ENCODE measurements around the gene VRK3. TPM values are rescaled to one million over a fixed set of nuclear protein-coding genes. Genes with fewer than 3 reads are reported as not detected.

Gene VRK3
- total RNA-seq, 2 donors from 2014 or later, result 50.0 to 77.7 TPM

DNA sequence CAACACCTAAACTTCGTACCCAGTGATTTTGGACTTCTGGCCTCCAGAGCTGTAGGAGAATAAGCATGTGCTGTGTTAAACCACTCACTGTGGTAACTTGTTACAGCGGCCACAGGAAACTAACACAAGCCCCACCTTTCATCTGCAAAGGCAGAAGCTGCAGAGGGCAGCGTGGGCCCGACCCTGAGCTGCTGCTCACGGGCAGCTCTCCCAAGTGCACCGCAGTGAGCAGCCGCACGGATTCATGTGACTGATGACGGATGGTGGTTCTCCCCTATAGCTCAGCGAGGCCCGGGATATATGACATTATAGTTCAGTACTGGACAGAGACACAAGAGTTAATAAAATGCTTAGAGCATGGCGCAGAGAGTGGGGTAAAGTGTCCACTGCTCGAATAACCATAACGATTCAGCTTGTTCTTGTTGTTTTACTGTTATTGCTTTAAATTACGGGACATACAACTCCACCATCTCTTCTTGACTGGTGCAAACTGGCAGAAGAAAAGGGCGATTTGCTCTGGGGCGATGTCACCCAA, 21.9 kb downstream of the VRK3 start:
- no peaks in the 10 kb centered on the region for H3K4me1 ChIP-seq
- no peak overlapping the region for H3K9ac ChIP-seq (ENCODE audit: low read depth in 2 of 2, low read length in 2 of 2)
- no peaks in the 10 kb centered on the region for H3K27me3 ChIP-seq
- H3K27ac ChIP-seq, result no peak overlapping the region
- H3K4me3 ChIP-seq, result no peak overlapping the region
- no peaks in the 10 kb centered on the region for H3K9me3 ChIP-seq
- no peak for DNase-seq
- intact Hi-C loops (cut with DNase I), result no loop called here
- TF ChIP-seq, protein P1, sequence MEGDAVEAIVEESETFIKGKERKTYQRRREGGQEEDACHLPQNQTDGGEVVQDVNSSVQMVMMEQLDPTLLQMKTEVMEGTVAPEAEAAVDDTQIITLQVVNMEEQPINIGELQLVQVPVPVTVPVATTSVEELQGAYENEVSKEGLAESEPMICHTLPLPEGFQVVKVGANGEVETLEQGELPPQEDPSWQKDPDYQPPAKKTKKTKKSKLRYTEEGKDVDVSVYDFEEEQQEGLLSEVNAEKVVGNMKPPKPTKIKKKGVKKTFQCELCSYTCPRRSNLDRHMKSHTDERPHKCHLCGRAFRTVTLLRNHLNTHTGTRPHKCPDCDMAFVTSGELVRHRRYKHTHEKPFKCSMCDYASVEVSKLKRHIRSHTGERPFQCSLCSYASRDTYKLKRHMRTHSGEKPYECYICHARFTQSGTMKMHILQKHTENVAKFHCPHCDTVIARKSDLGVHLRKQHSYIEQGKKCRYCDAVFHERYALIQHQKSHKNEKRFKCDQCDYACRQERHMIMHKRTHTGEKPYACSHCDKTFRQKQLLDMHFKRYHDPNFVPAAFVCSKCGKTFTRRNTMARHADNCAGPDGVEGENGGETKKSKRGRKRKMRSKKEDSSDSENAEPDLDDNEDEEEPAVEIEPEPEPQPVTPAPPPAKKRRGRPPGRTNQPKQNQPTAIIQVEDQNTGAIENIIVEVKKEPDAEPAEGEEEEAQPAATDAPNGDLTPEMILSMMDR (IDR thresholded peaks at IDR 0.05), result no peak
- H3K36me3 ChIP-seq, result peaks cover 7% of the 10 kb centered on the region

DNA sequence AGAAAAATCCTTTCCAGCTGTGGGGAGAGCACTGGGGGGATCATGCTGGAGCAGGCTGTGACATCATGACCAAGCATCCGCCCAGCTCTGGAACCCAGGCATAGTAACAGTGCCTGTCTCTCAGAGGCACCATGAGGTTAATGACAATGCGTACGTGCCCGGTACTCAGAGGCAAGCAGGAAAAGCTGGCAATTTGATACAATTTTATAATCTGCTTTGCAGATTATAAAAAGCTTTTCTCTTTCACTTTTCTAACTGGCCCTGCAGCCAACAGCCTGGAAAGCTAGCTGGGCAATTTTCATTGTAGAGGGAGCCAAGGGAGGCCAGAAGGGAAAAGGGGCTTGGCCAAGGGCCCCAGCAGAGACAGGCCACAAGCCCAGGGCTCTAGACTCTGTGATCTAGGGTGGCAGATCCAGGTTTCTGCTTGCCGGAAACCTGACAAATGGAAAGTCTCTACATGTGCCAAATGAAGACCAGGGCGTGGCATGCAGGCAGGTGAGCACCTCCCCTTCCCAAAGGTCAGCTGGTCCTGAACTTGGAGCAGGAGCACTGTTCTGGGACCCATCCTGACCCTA, 22.7 kb downstream of the VRK3 start:
- intact Hi-C loops (cut with DNase I), result no loop called here

DNA sequence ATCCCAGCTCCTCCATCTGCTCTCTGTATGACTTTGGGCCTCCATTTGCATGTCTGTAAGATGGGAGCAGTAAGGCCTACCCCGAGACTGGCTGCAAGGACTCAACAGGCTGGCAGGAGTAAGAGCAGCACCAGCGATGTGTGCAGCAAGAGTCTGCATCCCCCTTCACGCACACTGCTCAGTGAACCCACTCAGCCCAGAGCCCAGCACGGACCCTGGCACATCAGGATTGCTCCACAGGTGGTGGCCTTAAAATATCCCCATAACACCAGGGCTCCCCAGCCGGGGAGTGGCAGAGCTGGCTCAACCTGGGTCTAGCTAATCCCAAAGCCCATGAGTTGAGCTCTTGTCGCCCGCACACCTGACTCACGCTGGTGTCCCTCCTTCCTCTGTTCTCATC, 23.4 kb downstream of the VRK3 start:
- no peak overlapping the region for H3K4me3 ChIP-seq
- no peak overlapping the region for H3K9ac ChIP-seq (ENCODE audit: low read depth in 2 of 2, low read length in 2 of 2)
- DNase-seq, result no peak
- H3K27me3 ChIP-seq, result no peaks in the 10 kb centered on the region
- intact Hi-C loops (cut with DNase I), result no loop called here
- no peak overlapping the region for H3K27ac ChIP-seq
- peaks cover 7% of the 10 kb centered on the region for H3K36me3 ChIP-seq
- TF ChIP-seq, protein P1 (IDR thresholded peaks at IDR 0.05), result no peak
- H3K9me3 ChIP-seq, result no peaks in the 10 kb centered on the region
- no peaks in the 10 kb centered on the region for H3K4me1 ChIP-seq

More for the DNA sequence above, 22.7 kb downstream of the VRK3 start:
- H3K36me3 ChIP-seq, result peaks cover 7% of the 10 kb centered on the region
- H3K27me3 ChIP-seq, result no peaks in the 10 kb centered on the region
- no peaks in the 10 kb centered on the region for H3K9me3 ChIP-seq
- H3K4me1 ChIP-seq, result no peaks in the 10 kb centered on the region
- no peak overlapping the region for H3K9ac ChIP-seq (ENCODE audit: low read depth in 2 of 2, low read length in 2 of 2)
- H3K4me3 ChIP-seq, result no peak overlapping the region
- no peak for DNase-seq
- no peak overlapping the region for H3K27ac ChIP-seq
- TF ChIP-seq, protein P1 (IDR thresholded peaks at IDR 0.05), result no peak

DNA sequence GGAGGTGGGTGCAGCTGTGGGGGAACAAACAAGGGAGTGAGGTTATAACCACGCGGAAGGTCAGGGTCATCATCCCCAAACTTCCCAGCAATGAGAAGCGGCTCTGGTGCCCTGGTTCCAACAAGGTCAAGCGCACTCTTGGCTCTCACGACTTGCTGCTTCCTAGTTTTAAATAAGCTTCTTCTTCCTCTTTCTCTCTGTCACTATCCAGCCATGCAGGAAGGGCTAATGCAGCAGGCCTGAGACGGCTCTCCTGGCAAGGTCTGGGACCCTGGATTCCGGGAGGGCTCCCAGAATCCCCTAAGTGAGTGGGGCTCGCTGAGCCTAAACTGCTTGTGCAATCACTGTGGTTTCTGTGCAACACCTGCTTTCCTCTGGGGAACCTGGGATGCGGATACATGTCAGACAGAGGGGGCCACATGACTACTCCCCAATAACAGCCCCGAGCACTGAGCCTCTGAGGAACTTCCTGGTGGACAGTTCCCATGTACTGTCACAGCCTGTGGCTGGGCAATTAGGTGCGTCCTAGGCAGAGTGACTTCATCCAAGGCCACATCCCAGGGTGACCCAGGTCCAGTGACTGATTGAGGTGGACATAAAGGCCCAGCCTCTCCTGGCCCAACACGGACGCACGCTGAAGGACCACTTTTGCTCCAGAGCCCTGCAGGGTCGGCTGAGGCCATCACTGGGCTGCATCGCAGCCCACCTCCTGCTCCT, 24.2 kb downstream of the VRK3 start:
- TF ChIP-seq, protein P1 (IDR thresholded peaks at IDR 0.05), result no peak
- intact Hi-C loops (cut with DNase I), result no loop called here
- Histone ChIP-seq H3K4me1 (no peaks in the 10 kb centered on the region), H3K9me3 (no peaks in the 10 kb centered on the region), H3K9ac (ENCODE audit: low read depth in 2 of 2, low read length in 2 of 2) (no peak overlapping the region), H3K27me3 (no peaks in the 10 kb centered on the region), H3K36me3 (peaks cover 7% of the 10 kb centered on the region), H3K4me3 (no peak overlapping the region), H3K27ac (no peak overlapping the region)
- DNase-seq, result no peak

DNA sequence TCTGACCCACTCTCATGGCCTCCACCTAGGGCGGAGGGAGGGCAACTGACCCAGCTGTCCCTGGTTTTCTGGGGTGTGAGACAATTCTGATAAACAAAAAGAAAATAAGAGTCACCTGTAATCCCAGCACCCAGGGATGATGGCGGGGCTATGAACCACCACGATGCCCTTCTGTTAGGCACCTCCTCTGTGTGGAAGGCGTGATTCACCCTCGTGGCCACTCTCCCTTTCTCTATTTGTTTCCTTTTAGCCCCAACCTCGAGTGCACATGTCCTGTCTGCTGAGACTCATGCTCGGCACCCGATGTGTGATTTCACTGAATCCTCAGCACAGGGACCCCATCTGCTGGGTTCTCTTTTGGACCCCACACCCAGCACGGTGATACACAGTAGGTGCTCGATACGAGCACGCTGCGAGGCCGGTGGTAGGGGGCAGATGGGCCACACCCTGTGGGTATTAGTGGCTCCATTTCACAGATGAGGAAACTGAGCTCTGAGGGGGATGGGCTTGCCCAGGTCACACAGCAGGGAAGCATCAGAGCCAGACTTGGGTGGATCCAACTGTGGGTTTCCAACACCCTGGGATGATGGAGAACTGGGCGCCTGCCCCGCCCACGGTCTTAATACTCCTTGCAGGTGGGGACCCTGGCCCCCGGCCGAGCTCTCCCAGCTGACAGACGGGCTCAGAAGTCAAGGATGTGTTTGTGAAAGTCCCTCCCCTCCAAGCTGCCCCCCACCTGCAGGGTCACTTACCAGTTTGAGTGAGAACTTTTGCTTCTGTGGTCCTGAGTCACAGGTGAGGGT, 24.9 kb downstream of the VRK3 start:
- no peak overlapping the region for H3K27ac ChIP-seq
- intact Hi-C loops (cut with DNase I), result no loop called here
- no peaks in the 10 kb centered on the region for H3K9me3 ChIP-seq
- TF ChIP-seq, protein P1 (IDR thresholded peaks at IDR 0.05), result no peak
- H3K36me3 ChIP-seq, result peaks cover 7% of the 10 kb centered on the region
- DNase-seq, result no peak
- no peak overlapping the region for H3K9ac ChIP-seq (ENCODE audit: low read depth in 2 of 2, low read length in 2 of 2)
- H3K4me1 ChIP-seq, result no peaks in the 10 kb centered on the region
- no peak overlapping the region for H3K4me3 ChIP-seq
- no peaks in the 10 kb centered on the region for H3K27me3 ChIP-seq
